Astrocyte (in vitro differentiated cells and primary cell): Measurements from ENCODE around the gene ESRP2.

Experiments
- CTCF ChIP-seq: IDR thresholded peaks from 2 replicates; pipeline ENCODE4 v1.5.1; 2011; ENCODE audit warnings: low read depth, mild to moderate bottlenecking, inconsistent platforms, low read length, moderate library complexity; ENCODE audit not compliant: insufficient read depth
- EZH2 ChIP-seq: IDR thresholded peaks from 2 replicates; pipeline ENCODE4 v1.6.1; 2012; ENCODE audit warnings: mild to moderate bottlenecking, low read length, inconsistent platforms; ENCODE audit not compliant: insufficient read depth

- no peak for TF ChIP-seq EZH2
- no peak for TF ChIP-seq CTCF
Measured at GRCh38 chr16:68253721-68254120, 17.8 kb upstream of the ESRP2 start.
